Occipital lobe (tissue), 2 donors: ENCODE results near the gene NKAIN2. TPM values are rescaled to one million over a fixed set of nuclear protein-coding genes. Genes with fewer than 3 reads are reported as not detected.

ENCODE experiments used
- DNase-seq: peaks from one replicate; lab custom pipeline; 2025; lab: John Stamatoyannopoulos, UW
- total RNA-seq: library from RNA; depleted of rRNA; stranded (reverse); fragments of >200 nt; gene quantifications from one replicate; pipeline ENCODE4 v1.2.3, GENCODE V29; 2014

The NKAIN2 gene
- total RNA-seq, 1 donor from 2014 or later: 130 TPM

DNA sequence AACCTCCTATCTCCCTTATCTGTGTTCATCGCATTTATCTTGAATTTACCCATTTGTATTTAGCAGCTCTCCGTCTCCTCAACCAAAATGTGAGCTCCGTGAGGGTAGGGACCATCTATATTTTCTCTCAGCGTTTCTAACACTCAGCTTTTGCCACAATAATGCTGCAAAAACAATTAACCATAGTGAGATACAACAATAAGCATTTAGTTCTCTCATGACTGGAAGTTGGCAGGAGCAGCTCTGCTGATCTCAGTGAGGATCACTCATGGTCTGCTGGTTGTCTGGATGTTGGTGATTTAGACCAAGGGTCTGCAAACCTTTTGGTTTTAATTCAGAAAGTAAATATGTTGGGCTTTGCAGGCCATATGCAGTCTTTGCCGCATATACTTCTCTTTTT is 763.7 kb downstream of the NKAIN2 start:
- no peak for DNase-seq

DNA sequence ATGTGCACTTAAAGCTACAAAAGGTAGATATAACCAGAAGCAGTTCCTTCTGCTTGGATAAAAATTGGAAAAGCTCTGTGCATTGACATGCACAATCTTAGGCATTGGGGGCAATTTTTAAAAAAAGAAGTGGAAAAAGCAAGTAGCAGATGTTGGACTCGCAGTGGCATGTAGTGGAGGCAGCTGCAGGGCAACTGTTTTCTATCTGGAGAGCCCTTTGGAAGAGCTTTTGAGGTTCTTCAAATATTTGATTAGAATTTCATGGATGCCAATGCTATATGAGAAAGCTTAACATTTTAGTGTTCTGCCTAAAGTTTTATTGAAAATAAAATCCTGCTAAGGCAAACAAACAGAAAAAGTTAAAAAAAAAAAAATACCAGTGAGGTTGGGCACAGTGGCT is 770.3 kb downstream of the NKAIN2 start:
- no peak for DNase-seq

DNA sequence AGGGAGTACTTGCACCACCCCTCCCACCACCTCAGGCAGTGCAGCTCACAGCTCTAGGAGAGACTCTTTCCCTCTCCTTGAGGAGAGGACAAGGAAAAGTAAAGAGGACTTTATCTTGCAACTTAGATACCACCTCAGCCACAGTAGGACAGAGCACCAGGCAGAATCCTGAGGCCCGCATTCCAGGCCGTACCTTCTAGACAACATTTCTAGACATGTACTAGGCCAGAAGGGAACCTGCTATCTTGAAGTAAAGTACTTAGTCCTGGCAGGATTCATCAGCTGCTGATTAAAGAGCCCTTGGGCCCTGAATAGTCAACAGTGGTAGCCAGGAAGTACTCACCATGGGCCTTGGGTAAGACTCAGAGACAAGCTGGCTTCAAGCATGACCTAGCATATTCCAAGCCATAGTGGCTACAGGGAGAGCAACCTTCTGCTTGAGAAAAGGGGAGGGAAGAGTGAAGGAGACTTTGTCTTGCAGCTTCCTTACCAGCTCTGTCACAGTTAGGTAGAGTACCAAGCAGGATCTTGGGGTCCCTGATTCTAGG is 774.1 kb downstream of the NKAIN2 start:
- DNase-seq: no peak

DNA sequence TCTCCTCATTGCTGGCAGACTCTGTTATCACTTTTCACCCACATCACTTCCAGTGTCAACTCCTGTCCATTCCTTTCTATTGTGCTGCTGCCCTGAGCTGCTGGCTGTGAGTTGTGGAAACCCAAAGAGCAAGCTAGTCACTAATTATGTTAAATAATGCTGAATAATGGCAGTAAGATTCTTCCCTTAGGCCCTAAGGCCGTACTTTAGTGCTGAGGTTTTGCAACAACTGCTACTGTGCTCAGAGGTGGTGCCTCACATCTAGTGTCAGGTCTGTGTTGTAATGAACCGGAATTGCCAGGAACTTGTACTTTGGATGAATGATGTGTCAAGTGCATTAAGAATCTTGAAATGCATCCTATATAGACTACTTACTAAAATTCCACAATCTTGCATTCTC is 786.3 kb downstream of the NKAIN2 start:
- no peak for DNase-seq

DNA sequence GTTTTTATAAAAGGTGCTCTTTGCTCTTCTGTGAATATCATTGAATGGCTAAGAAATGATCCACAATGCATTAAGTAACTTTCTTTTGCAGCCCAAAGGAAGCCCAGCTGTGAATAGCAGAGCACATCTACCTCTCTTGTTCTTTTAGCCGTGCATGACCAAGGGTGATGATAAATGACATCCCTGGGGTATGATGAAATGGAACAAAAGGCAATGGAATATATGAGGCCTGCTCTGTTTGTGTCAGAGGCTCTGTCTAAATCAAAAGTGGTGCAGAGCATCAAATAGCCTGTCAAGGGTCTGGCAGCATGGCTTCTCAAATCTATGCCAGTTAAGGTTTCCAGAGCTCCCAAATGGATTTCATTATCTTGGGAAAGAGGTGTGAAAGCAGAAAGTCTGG is 796.0 kb downstream of the NKAIN2 start:
- DNase-seq: no peak

DNA sequence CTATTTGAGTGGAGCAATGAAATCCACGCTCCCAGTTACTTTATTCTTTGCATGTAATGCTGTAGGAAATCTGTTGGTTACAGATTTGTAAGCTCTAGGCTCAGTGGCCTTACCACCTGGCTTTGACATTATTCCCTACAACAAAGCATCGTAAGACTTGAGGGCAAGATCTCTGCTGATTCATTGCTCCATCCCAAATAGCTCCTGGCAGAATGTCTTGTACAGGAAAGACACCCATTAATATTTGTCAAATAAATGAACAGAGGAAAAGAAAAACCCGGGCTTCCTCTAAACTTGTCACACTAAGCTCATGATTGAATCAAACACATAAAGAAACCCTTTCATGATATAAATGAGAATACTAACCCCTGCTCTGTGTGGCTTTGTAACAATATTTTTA is 801.1 kb downstream of the NKAIN2 start:
- no peak for DNase-seq

DNA sequence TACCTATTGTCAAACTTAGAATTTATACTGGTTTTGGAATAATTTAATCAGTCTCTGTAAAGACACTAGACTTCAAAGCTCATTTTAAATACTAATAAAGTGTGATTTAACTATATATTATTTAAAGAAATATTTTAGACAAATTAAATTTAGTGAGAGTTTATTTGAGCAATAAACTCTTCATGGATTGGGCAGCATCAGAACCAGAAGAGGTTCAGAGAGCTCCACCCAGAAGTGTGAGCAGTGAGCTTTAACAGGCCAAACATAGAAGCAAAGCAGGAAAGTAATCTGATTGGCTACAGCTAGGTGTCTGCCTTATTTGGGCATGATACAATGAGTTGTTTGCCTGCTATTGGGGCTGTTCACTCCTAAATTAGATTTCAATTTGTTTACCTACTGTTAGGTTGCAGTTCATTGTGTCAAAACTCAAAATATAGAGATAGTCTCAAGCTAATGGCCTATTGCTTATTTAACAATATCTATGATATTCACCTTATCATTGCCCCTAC is 803.5 kb downstream of the NKAIN2 start:
- no peak for DNase-seq

DNA sequence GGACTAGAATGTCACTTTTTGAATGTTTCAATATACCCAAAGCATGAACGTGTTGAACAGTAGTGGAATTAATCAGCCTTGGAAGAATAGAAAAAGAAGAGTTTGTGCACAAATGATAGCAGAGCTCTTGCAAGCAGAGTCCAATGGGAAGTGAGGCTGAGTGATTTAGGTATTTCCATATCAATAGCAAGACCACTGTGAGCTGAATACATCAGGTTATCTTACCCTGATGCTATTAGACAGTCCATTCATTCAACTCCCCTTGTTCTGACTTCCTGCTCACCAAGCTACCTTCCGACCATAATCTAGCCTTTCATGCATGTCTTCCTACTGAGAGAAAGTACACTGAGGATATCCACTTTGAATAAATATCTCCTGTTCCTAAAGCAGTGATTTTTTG is 809.4 kb downstream of the NKAIN2 start:
- DNase-seq: no peak

DNA sequence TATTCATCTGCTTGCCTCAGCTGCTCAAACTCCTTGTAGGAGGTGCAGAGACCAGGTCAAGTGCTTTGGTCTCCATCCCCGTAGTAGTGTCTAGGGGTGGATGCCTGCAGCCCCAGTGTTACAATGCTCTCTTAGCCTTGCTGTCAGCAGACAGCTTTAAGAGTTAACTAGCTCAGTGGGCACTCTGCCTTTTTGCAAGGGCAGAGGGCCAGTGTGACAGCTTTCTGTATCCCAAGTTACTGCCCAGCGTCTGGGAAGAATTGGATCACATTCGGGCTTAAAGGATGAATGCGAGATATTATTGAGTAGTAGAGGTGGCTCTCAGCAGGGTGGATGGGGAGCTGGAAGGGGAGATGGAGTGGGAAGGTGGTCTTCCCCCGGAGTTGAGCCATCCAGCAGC is 818.7 kb downstream of the NKAIN2 start:
- DNase-seq: no peak

DNA sequence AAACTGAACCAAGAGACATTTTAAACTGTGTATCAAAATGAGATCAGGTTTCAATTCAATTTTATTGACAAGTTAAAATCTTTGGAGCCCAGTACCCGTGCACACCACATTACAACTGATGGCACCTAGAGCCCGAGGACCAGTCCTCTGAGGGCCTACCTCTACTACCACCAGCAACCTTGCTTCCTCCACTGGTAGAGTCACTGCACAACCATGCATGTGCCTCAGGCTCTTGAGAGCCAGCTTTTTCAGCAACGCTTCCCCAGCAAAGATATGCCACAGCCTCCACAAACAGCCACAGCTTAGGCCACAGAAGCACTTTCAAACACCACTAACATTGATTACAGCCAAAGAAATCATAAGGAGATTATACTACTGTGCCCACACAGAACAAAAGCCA is 830.0 kb downstream of the NKAIN2 start:
- no peak for DNase-seq

DNA sequence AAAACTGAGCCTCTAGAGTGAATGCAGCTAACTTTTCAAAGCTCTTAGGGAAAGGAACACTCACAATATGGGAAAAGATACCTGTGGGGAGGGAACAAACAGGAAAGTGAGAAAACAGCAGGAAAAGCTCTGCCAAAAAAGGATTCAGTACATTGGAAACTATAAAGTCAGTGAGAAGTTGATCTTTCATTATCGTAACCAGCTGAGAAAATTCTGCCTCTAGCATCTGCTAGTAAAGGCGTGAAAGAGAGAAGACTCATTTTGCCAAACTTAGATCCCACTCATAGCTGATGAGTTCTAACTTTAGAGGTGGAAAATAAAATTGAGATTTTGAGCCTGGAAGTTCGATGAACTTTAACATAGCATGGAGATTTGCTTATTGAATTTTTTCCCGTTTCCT is 836.8 kb downstream of the NKAIN2 start:
- no peak for DNase-seq

DNA sequence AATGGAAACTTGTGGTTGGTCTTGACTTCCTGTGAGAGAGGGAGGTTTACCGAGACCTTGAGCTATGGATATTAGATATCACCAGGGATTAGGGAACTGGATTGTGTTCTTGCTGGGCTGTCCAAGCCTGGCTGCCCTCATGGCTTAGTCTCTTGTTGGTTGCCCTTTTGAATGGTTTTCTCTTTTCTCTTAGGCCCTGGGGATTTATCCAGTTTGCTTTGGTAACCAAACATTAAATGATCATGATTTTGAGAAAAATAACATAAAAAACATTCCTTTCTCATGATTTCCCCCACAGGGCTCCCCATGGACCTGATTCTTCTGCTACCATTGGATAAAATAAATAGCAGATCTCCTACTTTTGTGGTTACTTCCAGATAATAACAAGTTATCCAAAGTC is 852.2 kb downstream of the NKAIN2 start:
- no peak for DNase-seq

DNA sequence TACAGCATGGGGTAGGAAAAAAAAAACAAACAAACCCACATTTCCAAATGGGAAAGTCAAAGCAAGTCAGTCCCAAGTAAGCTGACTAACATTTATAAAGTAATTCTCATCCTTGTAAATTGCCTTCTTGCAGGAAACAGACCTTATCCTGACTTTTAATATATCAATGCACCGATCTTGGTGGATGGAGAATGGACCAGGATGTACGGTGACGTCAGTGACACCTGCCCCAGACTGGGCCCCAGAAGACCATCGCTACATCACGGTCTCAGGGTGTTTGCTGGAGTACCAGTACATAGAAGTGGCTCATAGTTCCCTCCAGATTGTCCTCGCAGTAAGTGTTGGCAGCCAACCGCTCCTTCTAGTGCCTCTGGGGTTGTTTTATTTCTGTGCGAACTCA is 854.4 kb downstream of the NKAIN2 start:
- DNase-seq: no peak

DNA sequence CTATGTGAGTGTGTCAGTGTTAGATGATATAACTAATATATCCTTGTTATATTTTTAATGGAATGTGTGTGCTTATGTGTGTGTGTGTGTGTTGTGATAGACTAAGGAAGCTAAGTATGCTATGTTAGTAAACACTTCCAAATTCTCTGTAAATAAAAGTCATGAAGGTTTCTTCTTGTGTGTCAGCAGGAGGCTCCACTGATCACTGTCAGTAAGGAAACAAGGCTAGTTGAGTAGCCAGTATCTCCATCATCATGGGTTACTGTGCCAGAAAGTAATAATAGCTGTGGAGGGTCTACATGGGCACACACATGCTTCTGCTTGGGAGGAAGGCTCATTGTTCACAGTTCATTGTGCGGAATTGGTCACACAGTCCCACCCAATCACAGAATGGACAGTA is 855.8 kb downstream of the NKAIN2 start:
- DNase-seq: no peak

DNA sequence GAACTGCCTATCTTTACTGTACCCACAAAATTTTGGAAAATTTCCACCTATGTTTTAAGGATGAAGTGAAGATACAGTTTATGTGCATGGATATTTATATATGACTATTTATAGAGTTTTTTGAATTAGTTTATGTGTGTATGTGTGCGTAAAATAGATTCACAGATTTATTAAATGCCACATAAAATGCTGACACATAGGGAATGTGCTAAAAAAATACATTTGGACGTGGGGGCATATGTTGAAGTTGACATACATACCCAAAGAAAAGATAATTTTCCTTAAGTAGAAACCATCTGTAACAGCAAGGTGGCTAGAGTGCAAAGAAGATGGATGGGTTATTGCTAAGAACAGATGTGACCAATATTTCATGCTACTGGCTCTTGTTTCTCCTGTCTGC is 856.5 kb downstream of the NKAIN2 start:
- no peak for DNase-seq

DNA sequence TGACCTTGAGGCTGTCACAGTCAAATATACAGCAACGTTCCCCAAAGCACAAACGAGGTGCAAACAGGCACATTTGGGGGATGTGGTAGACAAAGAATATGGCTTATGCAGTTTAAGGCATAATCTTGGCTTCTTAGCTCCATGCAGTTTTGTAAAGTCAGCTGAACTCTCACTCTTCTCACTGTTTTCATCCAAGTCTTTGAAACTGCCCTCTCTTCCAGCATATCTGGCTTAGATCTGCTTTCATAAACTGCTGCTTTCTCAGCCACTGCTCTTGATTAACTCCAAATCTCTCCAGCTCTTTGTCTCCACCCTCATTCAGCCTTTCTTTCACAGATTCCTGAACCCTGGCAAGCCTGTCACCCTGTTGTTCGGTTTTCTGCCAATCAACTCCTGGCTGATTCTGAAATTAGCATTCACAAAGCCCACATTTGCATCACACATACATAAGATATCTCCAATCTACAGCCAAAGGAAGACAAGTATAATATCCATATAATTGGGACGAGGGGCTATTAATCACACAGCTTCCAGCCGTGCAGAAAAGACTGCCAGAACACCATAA is 857.5 kb downstream of the NKAIN2 start:
- no peak for DNase-seq

DNA sequence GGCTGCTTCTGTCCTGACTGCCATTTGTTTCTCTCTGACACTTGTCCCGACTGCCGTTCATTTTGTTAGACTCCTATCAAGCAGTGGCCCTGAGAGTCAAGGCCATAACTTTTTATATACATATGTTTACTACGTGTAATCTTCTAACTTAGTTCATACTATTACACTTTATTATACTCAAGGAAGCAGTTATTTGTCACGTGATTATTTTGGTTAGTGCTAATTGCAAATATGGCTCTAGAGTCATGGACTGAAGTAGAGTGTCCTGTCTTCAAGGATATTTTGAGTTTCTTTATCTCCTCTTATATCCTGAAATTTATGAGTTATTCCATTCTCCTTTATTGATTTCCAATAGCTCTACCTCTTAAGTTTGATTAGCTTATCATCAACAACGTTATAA is 864.4 kb downstream of the NKAIN2 start:
- no peak for DNase-seq

DNA sequence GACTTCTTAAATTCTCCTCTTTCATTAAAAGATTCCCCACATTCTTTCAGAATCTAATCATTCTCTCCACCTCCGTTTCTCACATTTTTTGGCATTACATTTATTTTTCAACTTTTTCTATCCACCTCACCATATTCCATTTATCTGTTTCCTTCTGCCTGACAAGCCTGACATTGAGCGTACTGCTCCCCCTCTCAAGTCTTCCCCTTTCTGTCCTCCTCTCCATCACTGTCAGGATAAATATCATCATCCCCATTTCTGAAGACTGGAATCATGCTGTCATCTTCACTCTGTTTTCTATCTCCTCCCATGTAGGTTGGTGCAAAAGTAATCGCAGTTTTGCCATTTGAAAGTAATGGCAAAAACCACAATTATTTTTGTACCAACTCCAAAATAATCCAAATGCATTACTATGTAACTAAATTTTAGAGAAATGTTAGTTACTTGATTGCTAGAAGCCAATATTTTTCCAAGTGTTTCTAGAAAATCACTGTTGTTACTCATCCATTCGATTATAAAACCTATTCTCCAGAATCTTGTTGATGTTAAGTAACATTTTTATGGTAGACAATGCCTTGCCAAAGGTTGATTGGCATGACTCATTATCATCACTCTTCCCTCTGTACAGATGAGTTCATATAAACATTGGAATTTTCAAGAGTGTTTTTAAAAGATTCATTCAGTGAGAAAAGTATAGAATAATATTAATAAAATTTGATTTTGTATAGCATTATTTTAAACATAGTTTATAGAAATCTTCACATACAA is 866.2 kb downstream of the NKAIN2 start:
- DNase-seq: no peak

DNA sequence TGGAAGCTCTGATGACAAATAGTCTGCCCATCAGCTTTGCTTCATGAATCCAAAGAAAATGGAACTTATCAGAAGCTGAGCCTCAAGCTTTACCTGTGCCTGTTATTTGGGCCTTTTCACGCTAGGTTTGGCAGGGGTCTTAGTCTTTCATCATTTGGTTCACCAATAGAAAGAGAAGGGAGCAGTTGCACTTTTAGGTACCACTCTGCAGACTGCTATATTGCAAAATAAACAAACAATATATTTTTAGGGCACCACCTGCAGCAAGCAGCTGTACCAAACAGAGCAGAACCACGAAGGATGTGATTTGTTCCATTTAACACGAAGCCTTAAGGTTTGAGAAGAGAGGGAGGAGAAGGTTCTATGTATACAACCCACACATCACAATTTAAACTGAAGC is 867.1 kb downstream of the NKAIN2 start:
- no peak for DNase-seq

DNA sequence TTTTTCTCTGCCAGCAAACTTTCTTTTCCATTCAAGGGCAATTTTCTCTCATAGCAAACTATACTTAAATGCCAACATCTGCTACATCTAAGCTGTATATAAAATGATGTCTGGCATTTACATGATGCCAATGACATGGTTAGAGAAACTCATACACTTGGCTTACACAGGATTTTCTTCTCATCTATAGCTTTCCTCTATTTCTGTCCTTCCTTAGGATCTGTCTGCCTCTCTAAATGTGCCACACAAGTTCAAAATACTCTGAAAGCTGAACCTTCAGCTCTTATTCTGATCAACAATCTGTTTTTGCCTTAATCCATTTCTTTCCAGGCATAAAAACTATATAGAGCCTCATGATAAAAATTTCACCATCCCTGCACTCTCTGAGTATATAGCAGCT is 867.7 kb downstream of the NKAIN2 start:
- DNase-seq: no peak

DNA sequence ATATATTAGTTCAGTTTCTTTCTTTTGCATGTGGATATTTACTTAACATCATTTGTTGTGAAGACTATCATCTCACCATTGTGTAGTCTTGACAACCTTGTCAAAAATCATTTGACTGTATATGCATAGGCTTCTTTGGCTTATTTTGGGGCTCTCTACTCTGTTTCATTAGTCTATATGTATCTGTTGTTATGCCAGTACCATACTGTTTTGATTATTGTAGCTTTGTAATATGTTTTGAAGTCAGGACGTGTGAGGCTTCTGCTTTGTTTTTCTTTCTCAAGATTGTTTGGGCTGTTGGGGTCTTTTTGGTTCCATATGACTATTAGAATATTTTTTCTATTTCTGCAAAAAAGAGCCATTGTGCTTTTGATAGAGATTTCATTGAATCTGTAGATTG is 870.4 kb downstream of the NKAIN2 start:
- no peak for DNase-seq

DNA sequence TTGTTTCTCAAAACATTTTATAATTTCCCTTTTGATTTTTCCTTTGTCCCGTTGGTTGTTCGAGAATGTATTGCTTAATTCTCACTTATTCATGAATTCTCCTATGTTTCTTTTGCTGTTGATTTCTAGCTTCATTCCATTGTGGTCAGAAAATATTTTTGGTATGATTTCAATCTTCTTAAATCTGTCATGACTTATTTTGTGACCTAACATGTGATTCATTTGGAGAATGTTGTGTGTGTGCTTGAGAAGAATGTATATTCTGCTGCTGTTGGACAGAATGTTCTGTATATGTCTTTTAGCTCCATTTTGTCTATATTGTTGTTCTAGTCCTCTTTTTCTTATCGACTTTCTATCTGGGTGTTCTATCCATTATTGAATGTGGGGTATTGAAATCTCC is 872.4 kb downstream of the NKAIN2 start:
- DNase-seq: no peak

DNA sequence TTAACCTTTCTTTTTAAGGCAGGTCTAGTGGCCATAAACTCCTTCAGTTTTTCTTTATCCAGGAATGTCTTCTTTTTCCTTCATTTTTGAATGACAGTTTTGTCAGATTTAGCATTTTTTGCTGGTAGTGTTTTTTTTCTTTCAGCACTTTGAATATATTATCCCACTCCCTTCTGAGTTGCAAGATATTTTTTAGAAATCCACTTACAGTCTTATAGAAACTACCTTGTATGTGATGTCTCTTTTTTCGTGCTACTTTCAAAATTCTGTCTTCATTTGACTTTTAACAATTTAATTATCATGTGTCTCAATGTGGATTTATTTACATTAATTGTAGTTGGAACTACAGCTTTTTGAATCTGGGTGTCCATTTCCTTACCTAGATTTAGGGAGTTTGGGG is 874.2 kb downstream of the NKAIN2 start:
- DNase-seq: no peak
